Chondrocyte (in vitro differentiated cells): ENCODE results near the gene RIC8A. TPM values are rescaled to one million over a fixed set of nuclear protein-coding genes. Genes with fewer than 3 reads are reported as not detected.

ENCODE experiments used
- DNase-seq: peaks from one replicate; pipeline ENCODE4 v3.0.0; 2021; ENCODE audit warnings: mixed read lengths, low spot score
- H3K27ac Mint-ChIP-seq: one replicate; pipeline ENCODE4 v1.8.0; 2021; ENCODE audit warnings: mild to moderate bottlenecking, moderate library complexity, mixed read lengths; ENCODE audit not compliant: unreplicated experiment
- H3K27me3 Mint-ChIP-seq: 2 replicates; pipeline ENCODE4 v1.8.0; 2021; ENCODE audit warnings: low read depth, mixed read lengths
- H3K36me3 Mint-ChIP-seq: 2 replicates; pipeline ENCODE4 v1.8.0; 2021; ENCODE audit warnings: low read depth, mixed read lengths
- H3K4me1 Mint-ChIP-seq: 2 replicates; pipeline ENCODE4 v1.8.0; 2021; ENCODE audit warnings: low read depth, mild to moderate bottlenecking, mixed read lengths
- H3K4me3 Mint-ChIP-seq: one replicate; pipeline ENCODE4 v1.8.0; 2021; ENCODE audit warnings: mild to moderate bottlenecking, moderate library complexity, mixed read lengths; ENCODE audit not compliant: unreplicated experiment
- H3K9me3 Mint-ChIP-seq: 2 replicates; pipeline ENCODE4 v1.8.0; 2021; ENCODE audit warnings: low read depth, mixed read lengths
- total RNA-seq: library from RNA; stranded (reverse); gene quantifications from 3 replicates; pipeline ENCODE4 v1.2.1, GENCODE V29; 2021
- TF ChIP-seq, protein P1 (sequence below): fragments of 200-600 bp; sonication (generic); IDR thresholded peaks from 2 replicates; pipeline ENCODE4 v1.5.0; 2021; ENCODE audit warnings: antibody characterized with exemption, mild to moderate bottlenecking, moderate library complexity

RIC8A gene
- total RNA-seq, 1 donor from 2014 or later = 107 TPM

DNA sequence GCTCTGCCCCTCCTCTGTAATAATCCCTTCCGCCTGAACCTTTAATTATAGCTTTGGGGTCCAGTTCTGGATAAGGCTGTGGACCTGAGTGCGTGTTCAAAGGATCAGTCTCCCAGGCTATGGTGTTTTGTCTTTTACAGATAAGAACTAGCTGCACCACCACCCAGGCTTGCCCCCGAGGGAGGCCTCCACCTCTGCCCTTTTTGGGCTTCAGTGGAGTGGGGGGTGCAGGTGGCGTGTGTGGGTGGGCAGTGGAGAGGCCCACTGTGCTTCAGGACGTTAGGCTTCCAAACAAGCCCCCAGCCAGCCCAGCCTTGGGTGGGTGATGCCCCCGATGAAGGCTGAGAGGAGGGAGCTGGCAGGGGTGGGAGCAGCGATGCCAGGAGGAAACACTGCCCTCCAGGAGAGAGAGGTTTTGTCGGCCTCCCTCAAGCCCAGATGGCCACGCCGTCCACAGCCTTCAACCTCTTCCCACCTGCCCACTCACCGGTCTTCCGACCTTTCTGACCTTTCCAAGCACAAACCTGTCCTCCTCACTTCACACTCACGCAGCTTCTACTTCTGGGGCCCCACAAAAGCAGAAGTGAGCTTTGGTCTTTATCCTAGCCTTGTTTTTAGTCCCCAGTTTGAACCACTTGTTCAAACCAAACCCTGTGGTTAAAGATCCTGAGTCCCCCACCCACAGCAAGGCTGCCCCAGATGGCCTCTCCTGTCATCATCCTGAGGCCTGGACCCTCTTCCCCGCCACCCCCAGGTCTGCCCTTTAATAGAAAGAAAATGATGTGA is 49.6 kb downstream of the RIC8A start:
- Mint-ChIP-seq H3K27ac (no peak overlapping the region), H3K4me1 (no peaks in the 10 kb centered on the region), H3K9me3 (peaks cover 4% of the 10 kb centered on the region), H3K4me3 (no peak overlapping the region), H3K27me3 (no peaks in the 10 kb centered on the region), H3K36me3 (peaks cover 12% of the 10 kb centered on the region)
- no peak for DNase-seq
- TF ChIP-seq, protein P1, sequence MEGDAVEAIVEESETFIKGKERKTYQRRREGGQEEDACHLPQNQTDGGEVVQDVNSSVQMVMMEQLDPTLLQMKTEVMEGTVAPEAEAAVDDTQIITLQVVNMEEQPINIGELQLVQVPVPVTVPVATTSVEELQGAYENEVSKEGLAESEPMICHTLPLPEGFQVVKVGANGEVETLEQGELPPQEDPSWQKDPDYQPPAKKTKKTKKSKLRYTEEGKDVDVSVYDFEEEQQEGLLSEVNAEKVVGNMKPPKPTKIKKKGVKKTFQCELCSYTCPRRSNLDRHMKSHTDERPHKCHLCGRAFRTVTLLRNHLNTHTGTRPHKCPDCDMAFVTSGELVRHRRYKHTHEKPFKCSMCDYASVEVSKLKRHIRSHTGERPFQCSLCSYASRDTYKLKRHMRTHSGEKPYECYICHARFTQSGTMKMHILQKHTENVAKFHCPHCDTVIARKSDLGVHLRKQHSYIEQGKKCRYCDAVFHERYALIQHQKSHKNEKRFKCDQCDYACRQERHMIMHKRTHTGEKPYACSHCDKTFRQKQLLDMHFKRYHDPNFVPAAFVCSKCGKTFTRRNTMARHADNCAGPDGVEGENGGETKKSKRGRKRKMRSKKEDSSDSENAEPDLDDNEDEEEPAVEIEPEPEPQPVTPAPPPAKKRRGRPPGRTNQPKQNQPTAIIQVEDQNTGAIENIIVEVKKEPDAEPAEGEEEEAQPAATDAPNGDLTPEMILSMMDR = no peak

DNA sequence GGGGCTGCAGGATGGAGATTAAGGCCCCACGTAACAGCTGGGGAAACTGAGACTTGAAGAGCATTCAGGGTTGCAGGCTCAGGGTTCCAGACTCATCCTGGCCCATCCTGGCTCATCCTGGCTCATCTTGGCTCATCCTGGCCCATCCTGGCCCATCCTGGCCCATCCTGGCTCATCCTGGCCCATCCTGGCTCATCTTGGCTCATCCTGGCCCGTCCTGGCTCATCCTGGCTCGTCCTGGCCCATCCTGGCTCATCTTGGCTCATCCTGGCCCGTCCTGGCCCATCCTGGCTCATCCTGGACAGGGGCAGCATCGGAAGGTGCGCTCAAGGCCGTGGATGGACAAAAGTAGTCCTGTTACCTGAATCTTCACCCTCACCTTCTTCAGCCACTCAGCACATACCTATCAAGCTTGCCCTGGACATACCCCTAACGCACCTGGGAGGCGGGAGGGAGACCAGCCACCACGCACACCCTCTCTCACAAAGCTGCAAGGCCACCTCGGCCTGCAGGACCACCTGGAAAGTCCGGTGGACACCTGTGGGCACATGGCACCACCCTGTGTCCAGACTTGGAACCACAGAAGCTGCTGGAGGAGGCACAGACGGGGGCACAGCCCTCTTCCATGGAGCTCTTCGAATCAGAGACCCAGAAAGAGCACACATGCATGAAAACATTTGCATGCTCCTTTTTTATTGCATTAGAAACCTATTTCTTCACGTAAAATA is 50.4 kb downstream of the RIC8A start:
- no peak overlapping the region for H3K4me3 Mint-ChIP-seq
- TF ChIP-seq, protein P1 = peak; percentile 30
- peaks cover 5% of the 10 kb centered on the region for H3K9me3 Mint-ChIP-seq
- DNase-seq = no peak
- H3K27me3 Mint-ChIP-seq = no peaks in the 10 kb centered on the region
- H3K36me3 Mint-ChIP-seq = peaks cover 5% of the 10 kb centered on the region
- H3K27ac Mint-ChIP-seq = no peak overlapping the region
- H3K4me1 Mint-ChIP-seq = no peaks in the 10 kb centered on the region

- H3K4me1 Mint-ChIP-seq = no peaks in the 10 kb centered on the region
- TF ChIP-seq, protein P1 = no peak
- DNase-seq = no peak
These were observed 51.9 kb downstream of the RIC8A start for GRCh38 chr11:259413-259812.

DNA sequence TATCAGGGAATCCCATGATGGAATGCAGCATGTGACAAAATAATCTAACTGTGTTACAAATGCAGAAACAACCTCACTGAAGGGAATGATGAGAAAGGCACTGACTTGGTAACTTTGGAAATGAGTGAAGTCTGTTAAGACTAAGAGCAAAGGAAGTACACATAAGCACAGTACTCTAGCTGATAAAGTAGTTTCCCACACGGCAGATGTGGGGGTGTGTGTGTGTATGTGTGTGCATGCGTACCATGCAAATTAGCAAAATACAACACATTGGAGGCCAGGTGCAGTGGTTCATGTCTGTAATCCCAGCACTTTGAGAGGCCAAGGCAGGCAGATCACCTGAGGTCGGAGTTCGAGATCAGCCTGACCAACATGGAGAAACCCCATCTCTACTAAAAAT is 54.1 kb downstream of the RIC8A start:
- Mint-ChIP-seq H3K9me3 (peaks cover 5% of the 10 kb centered on the region), H3K4me3 (no peak overlapping the region), H3K27ac (no peak overlapping the region), H3K36me3 (no peaks in the 10 kb centered on the region), H3K27me3 (no peaks in the 10 kb centered on the region), H3K4me1 (no peaks in the 10 kb centered on the region)
- TF ChIP-seq, protein P1 = no peak
- no peak for DNase-seq

More at GRCh38 chr11:259413-259812, 51.9 kb downstream of the RIC8A start:
- H3K4me3 Mint-ChIP-seq = no peak overlapping the region
- peaks cover 5% of the 10 kb centered on the region for H3K9me3 Mint-ChIP-seq
- H3K36me3 Mint-ChIP-seq = no peaks in the 10 kb centered on the region
- H3K27me3 Mint-ChIP-seq = no peaks in the 10 kb centered on the region
- H3K27ac Mint-ChIP-seq = no peak overlapping the region

Other genes starting within 250 kb of the RIC8A start
- gene SCGB1C1, start 14.6 kb upstream of the RIC8A start, total RNA-seq = not detected in 3 replicates
- 58.0 to 71.1 TPM (median 59.6 TPM) in 3 replicates for gene BET1L, start 309 bp upstream of the RIC8A start, total RNA-seq
- gene SIRT3, start 28.6 kb downstream of the RIC8A start, total RNA-seq = 14.5 to 20.9 TPM (median 18.5 TPM) in 3 replicates
- gene PSMD13, start 29.3 kb downstream of the RIC8A start, total RNA-seq = 103 to 122 TPM (median 104 TPM) in 3 replicates
- not detected in 3 replicates for gene NLRP6, start 70.7 kb downstream of the RIC8A start, total RNA-seq
- gene PGGHG, start 81.4 kb downstream of the RIC8A start, total RNA-seq = 35.6 to 49.5 TPM (median 49.4 TPM) in 3 replicates
- not detected in 3 replicates for gene IFITM5, start 91.8 kb downstream of the RIC8A start, total RNA-seq
- 100 to 109 TPM (median 107 TPM) in 3 replicates for gene IFITM2, start 100.1 kb downstream of the RIC8A start, total RNA-seq
- gene IFITM1, start 106.3 kb downstream of the RIC8A start, total RNA-seq = 1.0 to 3.3 TPM (median 1.6 TPM) in 3 replicates
- gene IFITM3, start 113.2 kb downstream of the RIC8A start, total RNA-seq = 377 to 394 TPM (median 392 TPM) in 3 replicates
- 37.0 to 39.1 TPM (median 37.2 TPM) in 3 replicates for gene B4GALNT4, start 161.8 kb downstream of the RIC8A start, total RNA-seq
- gene PKP3, start 186.5 kb downstream of the RIC8A start, total RNA-seq = 0.56 to 0.92 TPM (median 0.85 TPM) in 3 replicates
- 12.3 to 26.6 TPM (median 25.9 TPM) in 3 replicates for gene SIGIRR, start 207.3 kb downstream of the RIC8A start, total RNA-seq
- not detected in 3 replicates for gene ANO9, start 234.3 kb downstream of the RIC8A start, total RNA-seq
- gene PTDSS2, start 242.6 kb downstream of the RIC8A start, total RNA-seq = 30.0 to 32.5 TPM (median 32.0 TPM) in 3 replicates